Measurements from ENCODE around the gene NUBPL.
"Not testable (repeated sequence)": the region's sequence is repeated elsewhere in the genome, so short reads cannot be mapped to it uniquely, and the experiment has no call there.

Gene NUBPL

GRCh38 chr14:31819281-31819680 lies 258.1 kb downstream of the NUBPL start:
- DNase-seq: no peak
- TF ChIP-seq POLR2A (IDR thresholded peaks at IDR 0.05; ENCODE audit: low read length) (no peak), GATA1 (IDR thresholded peaks at IDR 0.05; ENCODE audit: low read depth, low read length) (no peak)

DNA sequence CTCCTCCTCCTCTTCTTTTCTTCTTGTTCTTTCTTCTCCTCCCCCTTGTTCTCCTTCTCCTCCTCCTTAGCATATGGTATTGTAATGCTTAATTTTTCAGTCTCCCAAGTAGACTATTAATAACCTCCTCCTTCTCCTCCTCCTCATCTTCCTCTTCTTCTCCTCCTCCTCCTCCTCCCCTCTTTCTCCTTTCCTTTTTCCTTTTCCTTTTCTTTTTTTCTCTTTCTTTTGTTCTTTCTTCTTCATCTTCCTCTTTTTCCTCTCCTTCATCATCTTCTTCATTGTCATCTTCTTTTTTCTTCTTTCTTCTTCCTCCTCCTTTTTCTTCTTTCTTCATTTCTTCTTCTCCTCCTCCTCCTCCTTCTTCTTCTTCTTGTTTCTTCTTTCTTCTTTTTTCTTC lies 264.3 kb downstream of the NUBPL start:
- no peak for DNase-seq
- TF ChIP-seq POLR2A (IDR thresholded peaks at IDR 0.05; ENCODE audit: low read length) (no peak), GATA1 (IDR thresholded peaks at IDR 0.05; ENCODE audit: low read depth, low read length) (no peak)

GRCh38 chr14:31827325-31827724 lies 266.1 kb downstream of the NUBPL start:
- no peak for DNase-seq
- TF ChIP-seq POLR2A (IDR thresholded peaks at IDR 0.05; ENCODE audit: low read length): no peak
- no peak for TF ChIP-seq GATA1 (IDR thresholded peaks at IDR 0.05; ENCODE audit: low read depth, low read length)

- TF ChIP-seq GATA1 (IDR thresholded peaks at IDR 0.05; ENCODE audit: low read depth, low read length): no peak
- no peak for TF ChIP-seq POLR2A (IDR thresholded peaks at IDR 0.05; ENCODE audit: low read length)
Observed at GRCh38 chr14:31828946-31829868, 268.0 kb downstream of the NUBPL start.

GRCh38 chr14:31834616-31835015 lies 273.4 kb downstream of the NUBPL start:
- no peak for DNase-seq
- TF ChIP-seq GATA1 (IDR thresholded peaks at IDR 0.05; ENCODE audit: low read depth, low read length): no peak
- TF ChIP-seq POLR2A (IDR thresholded peaks at IDR 0.05; ENCODE audit: low read length): no peak

More at GRCh38 chr14:31828946-31829868, 268.0 kb downstream of the NUBPL start:
- peak; percentile 2 to 8 for DNase-seq

DNA sequence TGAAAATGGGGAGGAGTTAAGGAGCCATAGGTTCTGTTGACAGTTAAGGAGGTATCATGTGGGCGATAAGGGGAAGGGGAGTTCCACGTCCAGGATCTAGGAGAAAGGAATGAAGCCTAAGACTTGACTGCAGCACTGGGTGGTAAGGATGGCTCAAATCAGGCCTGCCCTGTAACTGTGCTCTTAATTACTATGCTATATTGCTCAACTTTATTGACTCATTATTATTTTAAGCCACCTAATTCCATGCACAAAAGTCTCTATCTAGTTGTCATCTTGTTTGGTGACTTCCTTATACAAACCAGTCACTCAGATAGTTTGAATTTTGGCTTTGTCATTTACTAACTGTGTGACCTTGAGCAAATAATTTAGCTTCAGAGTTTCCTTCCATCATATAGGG lies 273.8 kb downstream of the NUBPL start:
- no peak for TF ChIP-seq POLR2A (IDR thresholded peaks at IDR 0.05; ENCODE audit: low read length)
- TF ChIP-seq GATA1 (IDR thresholded peaks at IDR 0.05; ENCODE audit: low read depth, low read length): no peak
- no peak for DNase-seq

GRCh38 chr14:31837031-31837430 lies 275.8 kb downstream of the NUBPL start:
- TF ChIP-seq GATA1 (IDR thresholded peaks at IDR 0.05; ENCODE audit: low read depth, low read length) (no peak), POLR2A (IDR thresholded peaks at IDR 0.05; ENCODE audit: low read length) (no peak)
- no peak for DNase-seq

DNA sequence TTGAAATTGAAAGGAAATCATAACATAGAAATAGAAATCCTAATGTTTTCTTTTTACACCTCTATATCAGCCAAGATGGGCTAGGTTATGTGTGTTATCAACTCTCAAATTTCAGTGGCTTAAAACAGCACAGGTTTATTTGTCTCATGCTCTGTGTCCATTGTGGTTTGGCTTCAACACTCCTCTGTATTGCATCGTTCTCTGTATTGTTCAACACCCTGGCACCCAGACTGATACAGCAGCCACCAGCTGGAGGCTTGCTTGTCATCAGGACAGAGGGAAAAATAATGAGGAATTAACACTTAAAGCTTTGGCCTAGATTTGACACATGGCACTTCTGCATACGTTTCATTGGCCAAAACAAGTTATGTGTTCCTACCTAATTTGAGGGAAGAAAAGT lies 281.7 kb downstream of the NUBPL start:
- DNase-seq: no peak
- TF ChIP-seq GATA1 (IDR thresholded peaks at IDR 0.05; ENCODE audit: low read depth, low read length) (no peak), POLR2A (IDR thresholded peaks at IDR 0.05; ENCODE audit: low read length) (no peak)

DNA sequence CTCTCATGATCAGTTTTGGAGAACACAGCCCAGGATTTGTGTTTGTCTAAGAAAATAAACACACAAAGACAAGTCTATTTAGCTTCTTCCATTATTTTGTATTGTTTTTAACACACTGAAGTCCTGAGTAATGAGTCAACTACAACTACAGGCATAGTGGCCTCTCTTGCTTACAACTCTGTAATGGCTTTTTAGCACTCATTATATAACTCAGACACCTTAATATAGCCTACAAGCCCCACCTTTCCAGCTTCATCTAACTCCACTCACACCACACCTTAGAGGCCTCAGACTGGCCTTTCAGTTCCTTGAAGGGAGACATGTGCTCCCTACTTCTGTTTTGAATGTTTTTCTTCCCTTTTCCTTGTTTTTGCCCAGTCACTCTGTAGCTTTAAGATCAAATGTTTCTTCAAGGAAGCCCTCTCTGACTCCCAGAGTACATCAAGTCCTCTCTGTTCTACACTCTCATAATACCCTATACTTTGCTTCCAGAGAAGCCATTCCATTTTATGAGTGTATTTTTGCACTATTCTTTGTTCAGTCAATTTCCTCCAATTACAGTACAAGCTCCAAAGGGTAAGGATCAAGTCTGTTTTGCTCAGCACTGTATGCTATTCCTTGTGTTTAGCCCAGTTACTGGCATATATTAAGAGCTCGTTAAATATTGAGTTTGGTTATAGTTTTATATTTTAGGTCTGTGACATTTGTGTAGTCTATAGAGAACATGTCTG lies 282.3 kb downstream of the NUBPL start:
- TF ChIP-seq POLR2A (IDR thresholded peaks at IDR 0.05; ENCODE audit: low read length) (no peak), GATA1 (IDR thresholded peaks at IDR 0.05; ENCODE audit: low read depth, low read length) (no peak)
- DNase-seq: peak in 1 of 2 experiments; percentile 10

DNA sequence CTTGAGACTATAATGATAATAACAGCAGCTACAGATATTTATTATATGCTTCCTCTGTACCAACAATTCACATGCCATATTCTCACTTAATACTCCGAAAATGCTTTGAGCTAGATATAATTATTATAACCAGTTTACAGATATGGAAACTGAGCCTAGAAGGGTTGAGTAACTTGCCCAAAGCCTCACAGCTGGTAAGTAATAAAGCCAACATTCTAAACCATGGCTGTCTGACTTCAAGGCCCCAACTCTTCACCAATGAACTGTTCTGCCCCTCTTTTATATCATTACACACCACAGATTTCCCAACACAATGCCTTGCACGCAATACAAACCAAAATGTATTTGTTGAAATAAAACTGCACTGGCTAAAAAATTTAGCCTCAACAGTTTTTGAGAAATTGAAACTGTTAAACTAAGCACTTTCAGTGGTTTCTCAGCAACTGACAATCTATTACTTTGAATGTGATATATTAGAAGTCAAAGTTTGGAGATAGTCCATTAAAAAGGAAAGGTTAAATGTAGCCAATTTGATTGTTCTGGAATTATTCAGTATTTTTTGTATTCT lies 293.4 kb downstream of the NUBPL start:
- DNase-seq: no peak
- TF ChIP-seq POLR2A (IDR thresholded peaks at IDR 0.05; ENCODE audit: low read length) (no peak), GATA1 (IDR thresholded peaks at IDR 0.05; ENCODE audit: low read depth, low read length) (no peak)

- no peak for TF ChIP-seq POLR2A (IDR thresholded peaks at IDR 0.05; ENCODE audit: low read length)
- DNase-seq: no peak
Observed at GRCh38 chr14:31855262-31855661, 294.1 kb downstream of the NUBPL start.

GRCh38 chr14:31856003-31856402 lies 294.8 kb downstream of the NUBPL start:
- DNase-seq: not testable (repeated sequence)

DNA sequence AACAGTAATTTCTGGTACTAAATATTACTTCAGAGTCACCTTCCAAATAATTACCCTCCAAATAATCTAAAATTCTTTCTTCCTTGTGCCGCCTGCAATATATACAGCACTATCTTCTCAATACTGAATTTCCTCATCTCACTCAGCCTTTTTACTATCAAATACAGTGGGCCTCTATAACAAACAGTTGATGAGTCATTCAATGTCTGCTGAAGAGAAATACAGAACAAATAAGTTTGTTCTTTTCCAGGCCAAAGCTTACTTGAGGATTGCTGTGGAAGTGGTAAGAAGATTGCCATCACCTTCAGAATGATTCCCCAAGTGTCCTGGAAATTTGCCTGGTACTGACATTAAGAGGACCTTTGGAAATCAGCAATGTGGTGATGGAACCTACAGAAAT lies 297.7 kb downstream of the NUBPL start:
- TF ChIP-seq GATA1 (IDR thresholded peaks at IDR 0.05; ENCODE audit: low read depth, low read length) (no peak), POLR2A (IDR thresholded peaks at IDR 0.05; ENCODE audit: low read length) (no peak)
- no peak for DNase-seq
